ENCODE measurements around the gene FKBP10. TPM values are rescaled to one million over a fixed set of nuclear protein-coding genes. Genes with fewer than 3 reads are reported as not detected.

FKBP10 gene
- polyA plus RNA-seq, 2 of the 4 experiments (the other 2 are of a cell fraction): 109 to 119 TPM

DNA sequence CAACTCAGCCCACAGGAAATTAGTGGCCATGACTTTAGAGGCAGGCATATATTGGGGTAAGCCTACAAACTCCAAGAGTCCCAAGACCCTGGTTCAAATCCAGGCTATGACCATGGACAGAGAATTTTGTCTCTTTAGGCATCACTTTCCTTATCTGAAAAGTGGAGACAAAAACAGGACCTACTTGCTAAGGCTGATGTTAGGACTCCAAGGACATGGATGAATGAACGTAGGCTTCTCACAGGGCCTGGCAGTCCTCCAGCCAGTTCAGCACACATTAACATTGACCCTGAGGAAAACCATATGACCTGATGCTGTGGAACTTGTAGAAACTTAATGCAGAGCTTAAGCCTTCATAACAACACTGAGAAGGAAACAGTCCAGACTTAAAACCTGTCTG lies 1.4 kb downstream of the FKBP10 start:
- CTCF ChIA-PET: interaction anchor here (0.9 to 2.4 kb wide), 7 partner anchors 10 to 146 kb away, joined by 3 to 15 read pairs (median 4); no protein-coding TSS in a partner anchor
- H3K9me3 ChIP-seq: no peaks in the 10 kb centered on the region
- TF ChIP-seq FOSB (CRISPR knock-in tag; IDR thresholded peaks at IDR 0.05): no peak
- TF ChIP-seq BHLHE40 (IDR thresholded peaks at IDR 0.05; ENCODE audit: low read depth, low read length): no peak
- no peak for TF ChIP-seq KDM1A (IDR thresholded peaks at IDR 0.05; ENCODE audit: low read depth)
- TF ChIP-seq GATA3 (IDR thresholded peaks at IDR 0.05; ENCODE audit: borderline replicate concordance): no peak
- TF ChIP-seq, protein P1, sequence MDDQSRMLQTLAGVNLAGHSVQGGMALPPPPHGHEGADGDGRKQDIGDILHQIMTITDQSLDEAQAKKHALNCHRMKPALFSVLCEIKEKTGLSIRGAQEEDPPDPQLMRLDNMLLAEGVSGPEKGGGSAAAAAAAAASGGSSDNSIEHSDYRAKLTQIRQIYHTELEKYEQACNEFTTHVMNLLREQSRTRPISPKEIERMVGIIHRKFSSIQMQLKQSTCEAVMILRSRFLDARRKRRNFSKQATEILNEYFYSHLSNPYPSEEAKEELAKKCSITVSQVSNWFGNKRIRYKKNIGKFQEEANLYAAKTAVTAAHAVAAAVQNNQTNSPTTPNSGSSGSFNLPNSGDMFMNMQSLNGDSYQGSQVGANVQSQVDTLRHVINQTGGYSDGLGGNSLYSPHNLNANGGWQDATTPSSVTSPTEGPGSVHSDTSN (IDR thresholded peaks at IDR 0.05): no peak
- TF ChIP-seq RCOR1 (IDR thresholded peaks at IDR 0.05; ENCODE audit: low read depth, low read length): no peak
- TF ChIP-seq HOXB13 (CRISPR knock-in tag; IDR thresholded peaks at IDR 0.05; ENCODE audit: low read depth): no peak
- no peak for TF ChIP-seq NFE2L2 (conservative IDR thresholded peaks at IDR 0.05; ENCODE audit: low read length)
- TF ChIP-seq, protein P2, sequence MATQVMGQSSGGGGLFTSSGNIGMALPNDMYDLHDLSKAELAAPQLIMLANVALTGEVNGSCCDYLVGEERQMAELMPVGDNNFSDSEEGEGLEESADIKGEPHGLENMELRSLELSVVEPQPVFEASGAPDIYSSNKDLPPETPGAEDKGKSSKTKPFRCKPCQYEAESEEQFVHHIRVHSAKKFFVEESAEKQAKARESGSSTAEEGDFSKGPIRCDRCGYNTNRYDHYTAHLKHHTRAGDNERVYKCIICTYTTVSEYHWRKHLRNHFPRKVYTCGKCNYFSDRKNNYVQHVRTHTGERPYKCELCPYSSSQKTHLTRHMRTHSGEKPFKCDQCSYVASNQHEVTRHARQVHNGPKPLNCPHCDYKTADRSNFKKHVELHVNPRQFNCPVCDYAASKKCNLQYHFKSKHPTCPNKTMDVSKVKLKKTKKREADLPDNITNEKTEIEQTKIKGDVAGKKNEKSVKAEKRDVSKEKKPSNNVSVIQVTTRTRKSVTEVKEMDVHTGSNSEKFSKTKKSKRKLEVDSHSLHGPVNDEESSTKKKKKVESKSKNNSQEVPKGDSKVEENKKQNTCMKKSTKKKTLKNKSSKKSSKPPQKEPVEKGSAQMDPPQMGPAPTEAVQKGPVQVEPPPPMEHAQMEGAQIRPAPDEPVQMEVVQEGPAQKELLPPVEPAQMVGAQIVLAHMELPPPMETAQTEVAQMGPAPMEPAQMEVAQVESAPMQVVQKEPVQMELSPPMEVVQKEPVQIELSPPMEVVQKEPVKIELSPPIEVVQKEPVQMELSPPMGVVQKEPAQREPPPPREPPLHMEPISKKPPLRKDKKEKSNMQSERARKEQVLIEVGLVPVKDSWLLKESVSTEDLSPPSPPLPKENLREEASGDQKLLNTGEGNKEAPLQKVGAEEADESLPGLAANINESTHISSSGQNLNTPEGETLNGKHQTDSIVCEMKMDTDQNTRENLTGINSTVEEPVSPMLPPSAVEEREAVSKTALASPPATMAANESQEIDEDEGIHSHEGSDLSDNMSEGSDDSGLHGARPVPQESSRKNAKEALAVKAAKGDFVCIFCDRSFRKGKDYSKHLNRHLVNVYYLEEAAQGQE (IDR thresholded peaks at IDR 0.05): no peak
- no peak for TF ChIP-seq KDM5A (IDR thresholded peaks at IDR 0.05)
- no peak for TF ChIP-seq EHF (CRISPR knock-in tag; IDR thresholded peaks at IDR 0.05)
- no peak for TF ChIP-seq HOXB5 (CRISPR knock-in tag; IDR thresholded peaks at IDR 0.05)
- no peak for TF ChIP-seq ZSCAN20 (CRISPR knock-in tag; IDR thresholded peaks at IDR 0.05)
- no peak for TF ChIP-seq NPAS2 (CRISPR knock-in tag; IDR thresholded peaks at IDR 0.05; ENCODE audit: borderline replicate concordance)
- no peak for TF ChIP-seq POLR2AphosphoS2 (conservative IDR thresholded peaks at IDR 0.05; ENCODE audit: low read length)
- no peak for TF ChIP-seq HEYL (CRISPR knock-in tag; IDR thresholded peaks at IDR 0.05)
- TF ChIP-seq FOXS1 (CRISPR knock-in tag; IDR thresholded peaks at IDR 0.05): no peak
- peak; percentile 7 for FAIRE-seq
- H3K4me1 ChIP-seq: peaks cover 30% of the 10 kb centered on the region
- 81% methylated on average over 1 of the region's 1 CpG for WGBS (ENCODE audit: missing lambda C conversion rate)
- POLR2A ChIA-PET: no interaction called here
- no peak for DNase-seq (ENCODE audit: low read depth in 1 of 2, low spot score in 1 of 2)
- ATAC-seq: no peak
- peak overlapping the region; percentile 97 for H3K4me2 ChIP-seq
- peak overlapping the region; percentile 96 to 97; a peak in 5 of 6 replicates for H3K27ac ChIP-seq
- H3K4me3 ChIP-seq: peak overlapping the region; percentile 79

DNA sequence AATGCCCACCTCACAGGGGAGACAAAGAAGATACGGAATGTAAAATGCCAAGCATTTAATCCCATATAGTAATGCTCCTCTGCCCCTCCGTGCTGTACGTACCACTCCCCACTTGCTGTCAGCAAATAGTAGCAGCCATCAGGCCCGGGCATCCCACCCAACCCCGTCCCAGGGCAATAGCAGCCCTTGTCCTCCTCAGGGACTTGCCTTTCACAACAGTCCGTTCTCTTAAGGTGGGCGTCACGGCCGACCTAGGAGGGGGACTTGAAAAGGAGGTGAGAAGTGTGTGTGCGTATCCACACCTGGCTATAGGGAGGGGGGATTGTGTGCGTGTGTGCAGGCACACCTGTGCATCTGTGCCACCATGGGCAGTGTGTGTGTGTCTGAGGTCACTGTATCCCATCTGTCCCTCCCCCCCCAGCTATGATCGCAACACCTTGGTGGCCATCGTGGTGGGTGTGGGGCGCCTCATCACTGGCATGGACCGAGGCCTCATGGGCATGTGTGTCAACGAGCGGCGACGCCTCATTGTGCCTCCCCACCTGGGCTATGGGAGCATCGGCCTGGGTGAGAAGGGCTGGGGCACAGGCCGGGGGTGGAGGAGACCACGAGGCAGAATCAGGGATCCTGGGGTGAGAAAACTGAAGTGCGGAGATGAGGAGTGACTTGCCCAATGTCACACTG lies 4.0 kb downstream of the FKBP10 start:
- no peak for FAIRE-seq
- H3K9me3 ChIP-seq: no peaks in the 10 kb centered on the region
- H3K4me1 ChIP-seq: peaks cover 13% of the 10 kb centered on the region
- POLR2A ChIA-PET: no interaction called here
- no peak for ATAC-seq
- no peak for DNase-seq (ENCODE audit: low read depth in 1 of 2, low spot score in 1 of 2)
- WGBS (ENCODE audit: missing lambda C conversion rate): 95% methylated on average over 21 of the region's 23 CpGs
- no peak overlapping the region for H3K4me2 ChIP-seq
- CTCF ChIA-PET: interaction anchor here (1.1 to 2.4 kb wide), 4 partner anchors 12 to 79 kb away, joined by 3 to 10 read pairs (median 4); no protein-coding TSS in a partner anchor
- TF ChIP-seq, protein P3, sequence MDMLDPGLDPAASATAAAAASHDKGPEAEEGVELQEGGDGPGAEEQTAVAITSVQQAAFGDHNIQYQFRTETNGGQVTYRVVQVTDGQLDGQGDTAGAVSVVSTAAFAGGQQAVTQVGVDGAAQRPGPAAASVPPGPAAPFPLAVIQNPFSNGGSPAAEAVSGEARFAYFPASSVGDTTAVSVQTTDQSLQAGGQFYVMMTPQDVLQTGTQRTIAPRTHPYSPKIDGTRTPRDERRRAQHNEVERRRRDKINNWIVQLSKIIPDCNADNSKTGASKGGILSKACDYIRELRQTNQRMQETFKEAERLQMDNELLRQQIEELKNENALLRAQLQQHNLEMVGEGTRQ (IDR thresholded peaks at IDR 0.05): no peak
- H3K4me3 ChIP-seq: no peak overlapping the region
- H3K27ac ChIP-seq: no peak overlapping the region

DNA sequence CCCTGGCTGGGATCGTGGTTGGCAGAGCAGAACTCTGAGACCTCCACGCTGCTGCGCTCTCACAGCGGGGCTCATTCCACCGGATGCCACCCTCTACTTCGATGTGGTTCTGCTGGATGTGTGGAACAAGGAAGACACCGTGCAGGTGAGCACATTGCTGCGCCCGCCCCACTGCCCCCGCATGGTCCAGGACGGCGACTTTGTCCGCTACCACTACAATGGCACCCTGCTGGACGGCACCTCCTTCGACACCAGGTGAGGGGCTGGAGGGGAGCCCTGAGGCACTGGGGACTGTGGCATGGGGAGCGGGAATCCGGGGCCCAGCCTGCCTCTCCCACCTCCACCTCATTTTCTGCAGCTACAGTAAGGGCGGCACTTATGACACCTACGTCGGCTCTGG lies 5.2 kb downstream of the FKBP10 start:
- H3K9me3 ChIP-seq: no peaks in the 10 kb centered on the region
- no peak overlapping the region for H3K4me3 ChIP-seq
- ATAC-seq (no peak), DNase-seq (ENCODE audit: low read depth in 1 of 2, low spot score in 1 of 2) (no peak), FAIRE-seq (no peak)
- 95% methylated on average over 19 of the region's 20 CpGs for WGBS (ENCODE audit: missing lambda C conversion rate)
- H3K27ac ChIP-seq: no peak overlapping the region
- peaks cover 13% of the 10 kb centered on the region for H3K4me1 ChIP-seq
- H3K4me2 ChIP-seq: no peak overlapping the region
- ChIA-PET POLR2A (no interaction called here), CTCF (interaction anchor here (0.9 kb wide), 1 partner anchor 80 kb away, joined by 3 read pairs; no protein-coding TSS in a partner anchor)
- TF ChIP-seq, protein P4, sequence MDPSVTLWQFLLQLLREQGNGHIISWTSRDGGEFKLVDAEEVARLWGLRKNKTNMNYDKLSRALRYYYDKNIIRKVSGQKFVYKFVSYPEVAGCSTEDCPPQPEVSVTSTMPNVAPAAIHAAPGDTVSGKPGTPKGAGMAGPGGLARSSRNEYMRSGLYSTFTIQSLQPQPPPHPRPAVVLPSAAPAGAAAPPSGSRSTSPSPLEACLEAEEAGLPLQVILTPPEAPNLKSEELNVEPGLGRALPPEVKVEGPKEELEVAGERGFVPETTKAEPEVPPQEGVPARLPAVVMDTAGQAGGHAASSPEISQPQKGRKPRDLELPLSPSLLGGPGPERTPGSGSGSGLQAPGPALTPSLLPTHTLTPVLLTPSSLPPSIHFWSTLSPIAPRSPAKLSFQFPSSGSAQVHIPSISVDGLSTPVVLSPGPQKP (IDR thresholded peaks at IDR 0.05; ENCODE audit: low read depth, low read length): no peak
- TF ChIP-seq ZSCAN20 (CRISPR knock-in tag; IDR thresholded peaks at IDR 0.05) (no peak), CEBPB (IDR thresholded peaks at IDR 0.05) (no peak), MAZ (IDR thresholded peaks at IDR 0.05; ENCODE audit: borderline replicate concordance, low read depth, low read length) (no peak), EHMT2 (IDR thresholded peaks at IDR 0.05; ENCODE audit: low read depth) (no peak), CHD2 (IDR thresholded peaks at IDR 0.05; ENCODE audit: low read length, partially characterized antibody) (no peak), GATA3 (IDR thresholded peaks at IDR 0.05; ENCODE audit: borderline replicate concordance) (no peak), RAD21 (conservative IDR thresholded peaks at IDR 0.05 in 1 of 2, IDR thresholded peaks at IDR 0.05 in 1 of 2) (no peak)
- TF ChIP-seq, protein P5, sequence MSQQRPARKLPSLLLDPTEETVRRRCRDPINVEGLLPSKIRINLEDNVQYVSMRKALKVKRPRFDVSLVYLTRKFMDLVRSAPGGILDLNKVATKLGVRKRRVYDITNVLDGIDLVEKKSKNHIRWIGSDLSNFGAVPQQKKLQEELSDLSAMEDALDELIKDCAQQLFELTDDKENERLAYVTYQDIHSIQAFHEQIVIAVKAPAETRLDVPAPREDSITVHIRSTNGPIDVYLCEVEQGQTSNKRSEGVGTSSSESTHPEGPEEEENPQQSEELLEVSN (IDR thresholded peaks at IDR 0.05; ENCODE audit: borderline replicate concordance, low read depth): no peak

All from A549 (cell line).